Psoas muscle (tissue), 8 donors: ENCODE measurements around the gene ITPR3. TPM values are rescaled to one million over a fixed set of nuclear protein-coding genes. Genes with fewer than 3 reads are reported as not detected.

Experiments used
- ATAC-seq, 4 donors: fragments of 200-7000 bp; cut with Tn5 transposase; one replicate each; pipeline ENCODE4 v1.9.1; 2020; ENCODE audit warnings: moderate library complexity in 3 of 4, mild to moderate bottlenecking in 2 of 4
- DNase-seq, 2 donors: peaks; one replicate each; pipeline ENCODE4 v3.0.0-alpha.2; 2020
- H3K27ac ChIP-seq: fragments of 200-600 bp; one replicate; pipeline ENCODE4 v1.8.0; 2022
- H3K27me3 ChIP-seq, 3 donors: fragments of 200-600 bp in 1 of 3; one replicate each; pipeline versions ENCODE4 v1.6.1 to v1.8.0; 2013 to 2022; ENCODE audit warnings: low read length in 2 of 3, mild to moderate bottlenecking in 2 of 3, moderate library complexity in 1 of 3; ENCODE audit not compliant: insufficient read depth in 3 of 3
- H3K36me3 ChIP-seq, 2 donors: fragments of 200-600 bp in 1 of 2; one replicate each; pipeline versions ENCODE4 v1.6.1 to v1.8.0; 2013 to 2022; ENCODE audit warnings: low read depth in 1 of 2, mild to moderate bottlenecking in 1 of 2, moderate library complexity in 1 of 2; ENCODE audit not compliant: insufficient read depth in 1 of 2
- H3K4me1 ChIP-seq: fragments of 200-600 bp; one replicate; pipeline ENCODE4 v1.8.0; 2022
- H3K4me3 ChIP-seq: fragments of 200-600 bp; one replicate; pipeline ENCODE4 v1.8.0; 2022; ENCODE audit warnings: mild to moderate bottlenecking
- H3K9me3 ChIP-seq: fragments of 200-600 bp; one replicate; pipeline ENCODE4 v1.8.0; 2022
- CTCF ChIP-seq: fragments of 200-600 bp; IDR thresholded peaks from one replicate; pipeline ENCODE4 v1.8.0; 2022; ENCODE audit warnings: antibody characterized with exemption
- WGBS, 3 donors: extraction: QIAGEN DNeasy Blood & Tissue Kit; methylation state at CpG; one replicate each; pipeline versions ENCODE4 v1.1.6 to v1.1.7; 2013; 5-methylcytosine and 5-hydroxymethylcytosine counted together
- intact Hi-C, 2 donors: fragments of 100-400 bp; cut with DNase I; formaldehyde crosslinking; loops; one replicate each; pipeline versions ENCODE4 v1.11.0 to v1.14.2; 2022
- long read RNA-seq, 2 donors: library from polyadenylated mRNA; unstranded; transcript quantifications; one replicate each; pipeline ENCODE4 v2.0.0, GENCODE V29; 2021
- polyA plus RNA-seq, 3 donors: library from polyadenylated mRNA; stranded (reverse); fragments of 200-250 nt; gene quantifications; one replicate each; pipeline ENCODE4 v1.2.3, GENCODE V29; 2013
- total RNA-seq, 4 donors: library from RNA; stranded (reverse); fragmentation: NEBNext Ultra II Directional in 2 of 4; extraction: Animal tissue kit (Norgen Biotek cat#: 25700) in 2 of 4; gene quantifications; one replicate each; pipeline versions ENCODE4 v1.2.1 to v1.2.4, GENCODE V29; 2021 to 2023
- donor health status: healthy with polysubstance abuse.
- donor health status: DM: no; HTN: no; CAD: no; lungs with moderate emphysema.
- donor health status: Bipolar disorder and iron deficiency.
- donor health status: healthy.
- donor health status: DM: yes; HTN: yes; CAD: no.
- donor health status: DM: no; HTN: no; CAD: no.
- donor health status: DM: no; HTN: no; CAD: no.
- donor health status: DM: yes; HTN: yes; CAD: no.

Gene ITPR3
- total RNA-seq (1 to 10 TPM; 3.1 to 7.4 (median 4.1) TPM), polyA plus RNA-seq (1 to 10 TPM; 1.9 to 5.5 (median 2.2) TPM)
- long read RNA-seq, donor 1, partial matches to known transcripts, result 0 of 1 reads
- long read RNA-seq, donor 1, other reads (novel, unspliced or antisense), result 1 of 1 reads
- long read RNA-seq, donor 2, partial matches to known transcripts, result 15 of 17 reads
- long read RNA-seq, donor 2, other reads (novel, unspliced or antisense), result 2 of 17 reads

GRCh38 chr6:33620856-33621710, at the start of gene ITPR3:
Gene ITPR3, plus strand, starts transcription at chr6:33621322. Its CDS starts 281 bp downstream, at chr6:33621603.
- DNase-seq, result peak; percentile 68 to 81
- H3K9me3 ChIP-seq, result no peaks in the 10 kb centered on the region
- no peaks in the 10 kb centered on the region for H3K36me3 ChIP-seq
- peaks cover 3% of the 10 kb centered on the region for H3K4me1 ChIP-seq
- peak; percentile 38 to 76 (median 72) for ATAC-seq
- peak within 1 kb of the TSS; percentile 71 for H3K4me3 ChIP-seq
- WGBS, 3 donors, result 1 to 2% (median 1%) methylated on average over 31 to 99 of the region's 99 CpGs
- no peak for TF ChIP-seq CTCF
- intact Hi-C loops, result no loop called here
- H3K27ac ChIP-seq, result peak within 1 kb of the TSS; percentile 60
- H3K27me3 ChIP-seq, result peaks cover 0 to 19% (median 5%) of the 10 kb centered on the region in 3 donors

- 41 to 51% (median 45%) methylated on average over 11 of the region's 11 CpGs for WGBS, 3 donors
- Histone ChIP-seq H3K27ac (peak overlapping the region; percentile 96), H3K27me3 (no peaks in the 10 kb centered on the region), H3K36me3 (peaks cover 0 to 27% of the 10 kb centered on the region in 2 donors), H3K4me3 (peak overlapping the region; percentile 84), H3K4me1 (no peaks in the 10 kb centered on the region), H3K9me3 (no peaks in the 10 kb centered on the region)
- intact Hi-C loops, result loop anchor here in 1 of 2 donors (10.0 kb wide), 1 partner anchor 117 kb away; the partner anchor contains the start of gene ZBTB9
- DNase-seq (no peak), ATAC-seq (peak in 2 of 4 donors; percentile 22 to 45)
- no peak for TF ChIP-seq CTCF
These were observed 49.3 kb upstream of the ITPR3 start for GRCh38 chr6:33571637-33572316.

- DNase-seq (no peak), ATAC-seq (no peak)
- 91 to 95% (median 91%) methylated on average over 7 to 8 of the region's 8 CpGs for WGBS, 3 donors
- Histone ChIP-seq H3K9me3 (no peaks in the 10 kb centered on the region), H3K36me3 (peaks cover 4 to 34% of the 10 kb centered on the region in 2 donors), H3K4me3 (no peak overlapping the region), H3K27me3 (no peaks in the 10 kb centered on the region), H3K27ac (no peak overlapping the region), H3K4me1 (peaks cover 3% of the 10 kb centered on the region)
- intact Hi-C loops, result loop anchor here (5.0 to 10.0 kb wide), 2 partner anchors 120 to 123 kb away; partner anchors contain the start of gene ZBTB9 (in 2 of the 2)
- no peak for TF ChIP-seq CTCF
These were observed 45.9 kb upstream of the ITPR3 start for GRCh38 chr6:33575211-33575610.

- Histone ChIP-seq H3K27ac (peak overlapping the region; percentile 4), H3K36me3 (peaks cover 4 to 34% of the 10 kb centered on the region in 2 donors), H3K4me3 (no peak overlapping the region), H3K27me3 (no peaks in the 10 kb centered on the region), H3K4me1 (peaks cover 3% of the 10 kb centered on the region), H3K9me3 (no peaks in the 10 kb centered on the region)
- no peak for TF ChIP-seq CTCF
- 76 to 78% (median 77%) methylated on average over 11 of the region's 11 CpGs for WGBS, 3 donors
- ATAC-seq (no peak), DNase-seq (no peak)
- intact Hi-C loops, result loop anchor here (5.0 to 10.0 kb wide), 2 partner anchors 122 to 124 kb away; partner anchors contain the start of gene ZBTB9 (in 2 of the 2)
These were observed 44.5 kb upstream of the ITPR3 start for GRCh38 chr6:33576668-33577067.
